NB4 (cell line): ENCODE data around the gene FANCI.

Experiments
- CTCF ChIP-seq: IDR thresholded peaks from one replicate; pipeline ENCODE4 v1.5.1; 2012; ENCODE audit warnings: low read depth, low read length
- POLR2A ChIP-seq: IDR thresholded peaks from 2 replicates; pipeline ENCODE4 v1.6.1; 2011; ENCODE audit warnings: mild to moderate bottlenecking; ENCODE audit not compliant: insufficient read length; ENCODE audit errors: extremely low read depth

GRCh38 chr15:89200182-89200581, 43.6 kb upstream of the FANCI start:
- TF ChIP-seq CTCF: no peak
- no peak for TF ChIP-seq POLR2A
